DMS153 (cell line): ENCODE results near the gene CCDC134.
"Not testable (repeated sequence)": the region's sequence is repeated elsewhere in the genome, so short reads cannot be mapped to it uniquely, and the experiment has no call there.

Source experiments
- DNase-seq: peaks from one replicate; lab custom pipeline; 2025; lab: John Stamatoyannopoulos, UW

The CCDC134 gene

GRCh38 chr22:41844036-41844435 lies 43.6 kb downstream of the CCDC134 start:
- no peak for DNase-seq

GRCh38 chr22:41844513-41844912 lies 44.0 kb downstream of the CCDC134 start:
- DNase-seq, result no peak

GRCh38 chr22:41845380-41846267 lies 45.1 kb downstream of the CCDC134 start:
- DNase-seq, result no peak

- no peak for DNase-seq
These were observed 45.9 kb downstream of the CCDC134 start for GRCh38 chr22:41846268-41846987.

- no peak for DNase-seq
These were observed 46.8 kb downstream of the CCDC134 start for GRCh38 chr22:41847300-41847699.

GRCh38 chr22:41848468-41848867 lies 48.0 kb downstream of the CCDC134 start:
- no peak for DNase-seq

GRCh38 chr22:41856469-41856868 lies 56.0 kb downstream of the CCDC134 start:
- DNase-seq, result no peak

- DNase-seq, result peak; percentile 12
These were observed 56.8 kb downstream of the CCDC134 start for GRCh38 chr22:41857155-41857859.

- DNase-seq, result no peak
These were observed 57.4 kb downstream of the CCDC134 start for GRCh38 chr22:41857860-41858199.

GRCh38 chr22:41862160-41862529 lies 61.7 kb downstream of the CCDC134 start:
- no peak for DNase-seq

GRCh38 chr22:41862530-41863266 lies 62.2 kb downstream of the CCDC134 start:
- no peak for DNase-seq

GRCh38 chr22:41863472-41863871 lies 63.0 kb downstream of the CCDC134 start:
- DNase-seq, result no peak

- DNase-seq, result no peak
These were observed 68.1 kb downstream of the CCDC134 start for GRCh38 chr22:41868556-41868955.

- DNase-seq, result not testable (repeated sequence)
These were observed 69.6 kb downstream of the CCDC134 start for GRCh38 chr22:41870081-41870480.

- DNase-seq, result no peak
These were observed 70.3 kb downstream of the CCDC134 start for GRCh38 chr22:41870786-41871185.

- DNase-seq, result no peak
These were observed 72.9 kb downstream of the CCDC134 start for GRCh38 chr22:41873391-41873790.

- no peak for DNase-seq
These were observed 73.6 kb downstream of the CCDC134 start for GRCh38 chr22:41874090-41874489.

- no peak for DNase-seq
These were observed 75.2 kb downstream of the CCDC134 start for GRCh38 chr22:41875531-41876270.
